Stimulated activated CD4-positive, alpha-beta T cell treated with anti-CD3 and anti-CD28 coated beads, TNF-alpha, amount 100 ng/mL, for 24 hours (primary cell): ENCODE data around the gene SFTPA2.
"Not testable (repeated sequence)": the region's sequence is repeated elsewhere in the genome, so short reads cannot be mapped to it uniquely, and the experiment has no call there.

Source experiments
- DNase-seq, 3 experiments: peaks; one replicate each; pipeline ENCODE4 v3.0.0-alpha.2; 2020; ENCODE audit warnings: low read depth in 3 of 3

The SFTPA2 gene

DNA sequence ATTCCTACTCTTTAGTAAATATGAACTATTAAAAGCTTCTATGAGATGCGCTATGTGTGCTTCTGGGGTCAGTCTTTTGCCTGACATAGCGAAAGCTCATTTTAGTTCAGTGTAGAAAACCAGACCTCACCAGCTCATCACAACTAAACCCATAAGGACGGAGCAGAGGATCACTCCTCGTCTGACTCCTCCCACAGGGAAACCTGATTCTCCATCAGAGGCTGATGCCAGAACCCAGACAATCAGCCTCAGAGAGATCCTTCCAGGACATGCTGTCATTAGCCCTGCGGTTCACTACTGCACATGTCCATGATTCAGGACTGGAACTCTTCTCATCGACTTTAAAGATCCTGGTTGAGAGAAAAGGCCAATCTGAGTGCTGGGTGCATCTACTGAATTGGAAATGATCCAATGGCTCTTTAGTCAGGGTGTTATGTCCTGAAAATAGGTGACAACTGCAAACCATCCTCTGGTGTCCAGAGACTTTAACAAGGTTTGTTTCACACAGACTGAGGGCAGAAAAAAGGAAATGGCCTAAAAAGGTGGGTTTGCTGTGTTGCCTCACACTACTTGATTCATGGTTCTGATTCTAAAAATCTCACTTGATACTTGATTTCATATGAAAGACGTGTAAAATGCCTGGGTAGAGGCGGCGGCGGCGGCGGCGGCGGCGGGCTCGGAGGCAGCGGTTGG is 48.2 kb downstream of the SFTPA2 start, which contains the start of gene EIF5AL1:
TSS of gene EIF5AL1 (plus strand) at position 643 of the 693 bp plus-strand sequence. CDS start 117 bp downstream, outside the sequence.
- not testable (repeated sequence) for DNase-seq

GRCh38 chr10:79509934-79510508 is 50.2 kb downstream of the SFTPA2 start:
- not testable (repeated sequence) for DNase-seq

DNA sequence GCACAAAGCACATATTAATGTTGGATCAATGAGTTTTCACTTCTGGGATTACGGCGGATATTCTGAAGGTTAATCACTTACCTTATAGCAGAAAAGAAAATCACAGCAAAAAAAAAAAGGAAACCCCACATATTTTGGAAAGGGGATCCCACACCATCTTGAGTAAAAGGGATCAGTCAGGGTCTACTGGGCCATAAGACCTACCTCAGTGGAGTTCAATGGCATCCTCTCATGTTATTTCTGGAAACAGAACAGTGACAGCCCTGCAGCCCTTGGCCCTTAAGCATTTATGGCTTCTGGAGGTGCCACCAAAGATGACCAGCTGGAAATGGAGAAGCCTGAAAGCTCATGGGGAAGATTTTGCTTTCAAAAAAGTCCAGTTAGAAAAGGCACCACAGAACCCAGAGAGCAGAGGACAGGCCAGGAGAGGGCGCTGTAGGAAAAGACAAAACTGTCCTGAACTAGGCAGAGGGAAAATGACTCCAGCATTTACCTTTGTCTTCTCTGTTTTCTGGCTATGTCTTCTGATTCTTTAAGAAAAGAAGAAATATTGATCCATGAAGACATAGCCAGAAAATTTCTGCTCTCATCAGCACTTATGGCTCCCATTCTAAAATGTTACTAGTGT is 50.8 kb downstream of the SFTPA2 start:
- not testable (repeated sequence) for DNase-seq

GRCh38 chr10:79508245-79508644 is 52.0 kb downstream of the SFTPA2 start:
- not testable (repeated sequence) for DNase-seq

DNA sequence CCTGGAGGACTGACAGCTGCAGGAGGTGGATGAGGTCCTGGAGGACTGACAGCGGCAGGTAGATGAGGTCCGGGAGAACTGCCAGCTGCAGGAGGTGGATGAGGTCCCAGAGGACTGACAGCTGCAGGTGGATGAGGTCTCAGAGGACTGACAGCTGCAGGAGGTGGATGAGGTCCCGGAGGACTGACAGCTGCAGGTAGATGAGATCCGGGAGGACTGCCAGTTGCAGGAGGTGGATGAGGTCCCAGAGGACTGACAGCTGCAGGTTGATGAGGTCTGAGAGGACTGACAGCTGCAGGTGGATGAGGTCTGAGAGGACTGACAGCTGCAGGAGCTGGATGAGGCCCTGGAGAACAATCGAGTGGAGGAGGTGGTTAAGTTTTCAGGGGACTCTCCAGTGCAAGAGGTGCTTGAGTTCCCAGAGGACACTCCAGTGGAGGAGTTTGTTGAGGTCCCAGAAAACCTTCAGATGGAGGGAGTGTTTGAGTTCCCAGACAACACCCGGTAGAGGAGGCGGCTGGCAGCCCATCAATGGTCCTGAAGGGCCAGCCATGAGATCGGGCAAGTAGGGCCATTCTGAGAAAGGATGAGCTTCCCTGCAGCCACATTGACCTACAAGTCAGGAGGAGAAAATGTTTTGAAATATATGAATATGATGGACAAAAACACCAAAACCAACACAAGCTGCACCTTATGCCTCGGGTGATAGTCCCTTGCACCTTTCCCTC is 52.6 kb downstream of the SFTPA2 start:
- DNase-seq = no peak
